K562 (cell line): ENCODE results near the gene SCN8A. TPM values are rescaled to one million over a fixed set of nuclear protein-coding genes. Genes with fewer than 3 reads are reported as not detected.

Source experiments
- ATAC-seq: fragments of 200-7000 bp; cut with Tn5 transposase; 3 replicates; pipeline ENCODE4 v1.9.1; 2020; ENCODE audit warnings: moderate library complexity
- BruUV-seq: library from RNA; stranded (reverse); fragments of 400-500 nt; replicated peaks from 2 replicates; lab custom pipeline; 2021; lab: Mats Ljungman, UMichigan
- CTCF ChIA-PET: fragments of 300-600 bp; formaldehyde crosslinking; extraction: SDS; loops from one replicate; lab custom pipeline; 2021; ENCODE audit warnings: low intra/inter-chr PET ratio; lab: Yijun Ruan, JAX
- POLR2A ChIA-PET: fragments of 300-600, 350-650 bp; sonication (Branson Sonifier 250); formaldehyde crosslinking; extraction: SDS; loops from one replicate; lab custom pipeline; 2021; ENCODE audit warnings: antibody characterized with exemption, inconsistent platforms; lab: Yijun Ruan, JAX
- DNase-seq, 4 experiments: peaks; one replicate each; pipeline versions ENCODE4 v3.0.0 to v3.0.0-alpha.2; 2011 to 2018; ENCODE audit warnings: low spot score in 3 of 4, mixed read lengths in 3 of 4; ENCODE audit errors: extremely low read depth in 1 of 4
- FAIRE-seq: peaks from 2 replicates; lab custom pipeline; 2011; peaks lifted over from hg19 to GRCh38; lab: Jason Lieb, UNC
- H2AFZ ChIP-seq: 2 replicates; pipeline ENCODE4 v1.6.0; 2011; ENCODE audit warnings: low read depth, low read length, control low read depth, inconsistent platforms
- H3K27ac ChIP-seq: fragments of 200-600 bp; 3 replicates; pipeline ENCODE4 v1.8.0; 2011; ENCODE audit warnings: low read depth, mild to moderate bottlenecking, control low read depth, inconsistent platforms, low read length, moderate library complexity, mixed read lengths; ENCODE audit errors: extremely low read depth
- H3K27me3 ChIP-seq, 2 experiments: fragments of 300-600 bp in 1 of 2; 2 replicates in 1 of 2; 3 replicates in 1 of 2; pipeline versions ENCODE4 v1.6.0 to v1.8.0; 2011; ENCODE audit warnings: inconsistent platforms in 2 of 2, low read length in 2 of 2, mild to moderate bottlenecking in 1 of 2, mixed read lengths in 1 of 2, moderate library complexity in 1 of 2; ENCODE audit not compliant: control insufficient read depth in 2 of 2, insufficient read depth in 2 of 2
- H3K36me3 ChIP-seq: fragments of 300-600 bp; 3 replicates; pipeline ENCODE4 v1.8.0; 2011; ENCODE audit warnings: mild to moderate bottlenecking, low read length, inconsistent platforms; ENCODE audit not compliant: control insufficient read depth, insufficient read depth
- H3K4me1 ChIP-seq, 2 experiments: fragments of 200-600 bp in 1 of 2; replicated peaks in 1 of 2; 2 replicates in 1 of 2; 3 replicates in 1 of 2; pipeline versions ENCODE4 v1.5.1 to v1.8.0; 2011; ENCODE audit warnings: inconsistent platforms in 2 of 2, low read length in 2 of 2, mild to moderate bottlenecking in 1 of 2, mixed read lengths in 1 of 2, moderate library complexity in 1 of 2; ENCODE audit not compliant: control insufficient read depth in 2 of 2, insufficient read depth in 2 of 2
- H3K4me2 ChIP-seq: 2 replicates; pipeline ENCODE4 v1.6.1; 2011; ENCODE audit warnings: low read length, control low read depth, inconsistent platforms, mixed read lengths; ENCODE audit not compliant: insufficient read depth
- H3K4me3 ChIP-seq: fragments of 200-600 bp; sonication (generic), shearing (Covaris generic); 2 replicates; pipeline ENCODE4 v1.5.1; 2016; ENCODE audit warnings: control low read depth, inconsistent platforms
- H3K79me2 ChIP-seq: fragments of 200-600 bp; 3 replicates; pipeline ENCODE4 v1.8.0; 2011; ENCODE audit warnings: low read length, inconsistent platforms; ENCODE audit not compliant: control insufficient read depth, insufficient read depth
- H3K9ac ChIP-seq, 2 experiments: 2 replicates each; pipeline versions ENCODE4 v1.6.0 to v1.6.1; 2011; ENCODE audit warnings: low read depth in 2 of 2, low read length in 2 of 2, control low read depth in 1 of 2, inconsistent platforms in 1 of 2, mild to moderate bottlenecking in 1 of 2, mixed read lengths in 1 of 2; ENCODE audit not compliant: insufficient read depth in 1 of 2
- H3K9me1 ChIP-seq: one replicate; pipeline ENCODE4 v1.6.0; 2011; ENCODE audit warnings: inconsistent platforms, mild to moderate bottlenecking, low read length, moderate library complexity; ENCODE audit not compliant: control insufficient read depth, insufficient read depth
- H3K9me3 ChIP-seq: replicated peaks from 2 replicates; pipeline ENCODE4 v1.5.1; 2011; ENCODE audit warnings: low read depth, low read length, inconsistent platforms; ENCODE audit not compliant: control insufficient read depth, insufficient read depth
- H4K20me1 ChIP-seq: replicated peaks from 2 replicates; pipeline ENCODE4 v1.6.1; 2011; ENCODE audit warnings: low read length, inconsistent platforms, mixed read lengths; ENCODE audit not compliant: control insufficient read depth, insufficient read depth
- MEIS2 ChIP-seq: fragments of 450-650 bp; IDR thresholded peaks from 2 replicates; pipeline ENCODE4 v1.6.1; 2014; ENCODE audit warnings: mild to moderate bottlenecking; ENCODE audit not compliant: partially characterized antibody
- NR2C2 ChIP-seq, 2 experiments: fragments of 200-800 bp in 1 of 2; sonication (Bioruptor generic) in 1 of 2; sonication (generic) in 1 of 2; formaldehyde crosslinking in 1 of 2; IDR thresholded peaks; 2 replicates each; pipeline versions ENCODE4 v1.6.1 to v1.8.0; 2016 to 2022; ENCODE audit warnings: mild to moderate bottlenecking in 1 of 2, missing compliant biosample characterization in 1 of 2, missing genetic modification characterization in 1 of 2, missing genetic modification reagents in 1 of 2
- NRF1 ChIP-seq, 2 experiments: fragments of 450-650 bp; IDR thresholded peaks in 1 of 2; conservative IDR thresholded peaks in 1 of 2; 2 replicates each; pipeline ENCODE4 v1.6.1; 2014; ENCODE audit warnings: mild to moderate bottlenecking in 2 of 2
- ZBTB49 ChIP-seq: sonication (generic); formaldehyde crosslinking; IDR thresholded peaks from 2 replicates; pipeline ENCODE4 v1.8.0; 2022; ENCODE audit warnings: missing genetic modification reagents, mild to moderate bottlenecking, borderline replicate concordance
- ZNF639 ChIP-seq, 2 experiments: fragments of 200-800 bp in 1 of 2; sonication (Bioruptor generic) in 1 of 2; sonication (generic) in 1 of 2; formaldehyde crosslinking in 1 of 2; IDR thresholded peaks in 1 of 2; conservative IDR thresholded peaks in 1 of 2; 2 replicates each; pipeline versions ENCODE4 v1.5.0 to v1.6.1; 2016 to 2020; ENCODE audit warnings: missing compliant biosample characterization in 1 of 2, missing genetic modification characterization in 1 of 2, missing genetic modification reagents in 1 of 2
- in situ Hi-C: fragments of 300-500 bp; cut with MboI; formaldehyde crosslinking; loops from 4 replicates; pipeline ENCODE4 v1.15.0; 2018; ENCODE audit warnings: inconsistent platforms, mixed read lengths
- intact Hi-C: fragments of 100-400 bp; cut with micrococcal nuclease; formaldehyde crosslinking; loops from 2 replicates; pipeline ENCODE4 v1.14.2; 2022
- polyA plus RNA-seq, 8 experiments: library from polyadenylated mRNA; depleted of rRNA in 4 of 8; stranded (reverse) in 5 of 8; unstranded in 3 of 8; fragments of >200 nt; fragmentation: Nextera tagmentation in 2 of 8; fragmentation: Illumina TruSeq in 1 of 8; extraction: Ambion mirVana in 2 of 8; extraction: Trizol in 1 of 8; gene quantifications; 2 replicates each; pipeline versions ENCODE4 v1.2.1 to v1.2.3, GENCODE V29; 2011 to 2014; ENCODE audit warnings: inconsistent platforms in 1 of 8, missing spikeins in 1 of 8
- total RNA-seq, 7 experiments: library from RNA; depleted of rRNA in 6 of 7; stranded (reverse); fragments of >200 nt in 6 of 7; fragmentation: Illumina TruSeq in 2 of 7; extraction: Trizol in 2 of 7; gene quantifications; 2 replicates each; pipeline versions ENCODE4 v1.2.1 to v1.2.3, GENCODE V29; 2011 to 2021; ENCODE audit warnings: low replicate concordance in 1 of 7

SCN8A gene
- total and polyA plus RNA-seq, 9 of the 15 experiments (the other 6 are each of a cell fraction or from before 2014, with no cell fraction given) = 0.03 to 0.29 (median 0.15) TPM; not detected in 1

- TF ChIP-seq ZBTB49 (no peak), ZNF639 (CRISPR knock-in tag; conservative IDR thresholded peaks at IDR 0.05 in 1 of 2, IDR thresholded peaks at IDR 0.05 in 1 of 2) (no peak)
Observed at GRCh38 chr12:51626115-51626514, 35.1 kb downstream of the SCN8A start (continued).

- Histone ChIP-seq H3K27ac (no peak overlapping the region), H3K4me3 (no peak overlapping the region), H4K20me1 (no peaks in the 10 kb centered on the region), H2AFZ (no peak overlapping the region), H3K9me1 (no peaks in the 10 kb centered on the region), H3K27me3 (peaks cover 0 to 4% of the 10 kb centered on the region in 2 experiments; a peak in 1 of 5 replicates), H3K9ac (no peak overlapping the region), H3K79me2 (no peaks in the 10 kb centered on the region), H3K36me3 (no peaks in the 10 kb centered on the region), H3K9me3 (no peaks in the 10 kb centered on the region), H3K4me2 (no peak overlapping the region), H3K4me1 (no peaks in the 10 kb centered on the region)
- ChIA-PET POLR2A (no interaction called here), CTCF (no interaction called here)
- no peak for ATAC-seq
- BruUV-seq = no TSS peak
- in situ Hi-C loops = no loop called here
- no peak for TF ChIP-seq NR2C2 (CRISPR knock-in tag; IDR thresholded peaks at IDR 0.05)
- no peak for TF ChIP-seq NR2C2 (tag; IDR thresholded peaks at IDR 0.05)
- no peak for TF ChIP-seq NRF1 (conservative IDR thresholded peaks at IDR 0.05 in 1 of 2, IDR thresholded peaks at IDR 0.05 in 1 of 2)
- no peak for TF ChIP-seq MEIS2
- intact Hi-C loops = no loop called here
- no peak for FAIRE-seq
- DNase-seq = no peak
Observed at GRCh38 chr12:51626629-51627028, 35.6 kb downstream of the SCN8A start.
